HG02798 (cell line): Measurements from ENCODE around the gene MACF1.

Experiments
- ATAC-seq: cut with Tn5 transposase; IDR thresholded peaks from one replicate; pipeline ENCODE4 v1.9.1; 2021; ENCODE audit warnings: mild to moderate bottlenecking; ENCODE audit not compliant: unreplicated experiment, poor library complexity

Gene MACF1

GRCh38 chr1:39337067-39337466 is 132.6 kb downstream of the MACF1 start:
- ATAC-seq = no peak

GRCh38 chr1:39342776-39343175 is 138.3 kb downstream of the MACF1 start:
- no peak for ATAC-seq

- no peak for ATAC-seq
Measured at GRCh38 chr1:39344394-39345154, 140.1 kb downstream of the MACF1 start.

- ATAC-seq = no peak
Measured at GRCh38 chr1:39346872-39347271, 142.4 kb downstream of the MACF1 start.

- ATAC-seq = no peak
Measured at GRCh38 chr1:39348278-39348677, 143.8 kb downstream of the MACF1 start.

- no peak for ATAC-seq
Measured at GRCh38 chr1:39352881-39353280, 148.4 kb downstream of the MACF1 start.

- ATAC-seq = no peak
Measured at GRCh38 chr1:39354572-39354971, 150.1 kb downstream of the MACF1 start.

- ATAC-seq = no peak
Measured at GRCh38 chr1:39358491-39358890, 154.0 kb downstream of the MACF1 start.

- no peak for ATAC-seq
Measured at GRCh38 chr1:39359028-39359570, 154.6 kb downstream of the MACF1 start.

DNA sequence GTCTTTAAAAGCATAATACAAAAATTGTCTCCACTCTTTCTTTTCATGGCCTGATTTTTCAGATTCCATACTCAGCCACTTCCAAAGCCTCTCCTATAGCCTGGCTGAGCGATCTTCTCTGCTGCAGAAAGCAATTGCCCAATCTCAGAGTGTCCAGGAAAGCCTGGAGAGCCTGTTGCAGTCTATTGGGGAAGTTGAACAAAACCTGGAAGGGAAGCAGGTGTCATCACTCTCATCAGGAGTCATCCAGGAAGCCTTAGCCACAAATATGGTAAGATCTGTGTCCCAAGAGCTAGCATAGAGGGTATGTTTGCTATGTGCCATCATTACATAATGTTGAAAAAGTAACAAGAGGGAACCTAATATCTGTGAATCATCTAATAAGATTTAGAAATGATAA is 156.2 kb downstream of the MACF1 start:
- no peak for ATAC-seq

DNA sequence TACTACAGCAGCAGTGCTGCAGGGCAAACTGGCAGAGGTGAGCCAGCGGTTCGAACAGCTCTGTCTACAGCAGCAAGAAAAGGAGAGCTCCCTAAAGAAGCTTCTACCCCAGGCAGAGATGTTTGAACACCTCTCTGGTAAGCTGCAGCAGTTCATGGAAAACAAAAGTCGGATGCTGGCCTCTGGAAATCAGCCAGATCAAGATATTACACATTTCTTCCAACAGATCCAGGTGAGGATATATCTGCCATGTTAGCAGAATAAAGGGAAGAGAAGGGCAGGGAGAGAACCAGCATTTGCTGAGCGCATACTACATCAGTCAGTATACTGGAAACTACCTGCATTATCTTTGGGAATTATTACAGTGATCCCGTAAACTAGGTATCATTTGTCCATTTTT is 157.0 kb downstream of the MACF1 start:
- no peak for ATAC-seq

GRCh38 chr1:39363267-39363666 is 158.8 kb downstream of the MACF1 start:
- ATAC-seq = no peak

- ATAC-seq = no peak
Measured at GRCh38 chr1:39368045-39368444, 163.6 kb downstream of the MACF1 start.

- ATAC-seq = no peak
Measured at GRCh38 chr1:39369565-39369964, 165.1 kb downstream of the MACF1 start.

DNA sequence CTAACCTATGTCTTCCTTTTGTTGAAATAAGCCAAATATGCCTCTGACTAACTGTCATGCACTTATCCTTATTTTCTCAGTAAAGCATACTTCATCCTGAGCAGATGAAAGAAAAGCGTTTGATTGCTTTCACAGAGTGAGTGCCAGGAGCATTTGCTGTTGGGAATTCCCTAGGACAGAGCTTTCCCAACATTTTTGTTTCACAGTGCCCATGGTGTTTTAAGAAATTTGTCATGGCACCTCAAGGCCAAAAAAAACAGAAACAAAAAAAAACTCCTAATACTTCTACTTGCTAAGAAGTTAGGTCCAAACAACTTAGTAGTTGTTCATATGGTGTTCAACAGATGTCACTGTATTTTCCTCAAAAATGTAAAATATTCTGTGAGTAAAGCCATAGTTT is 166.1 kb downstream of the MACF1 start:
- no peak for ATAC-seq

GRCh38 chr1:39372105-39372504 is 167.6 kb downstream of the MACF1 start:
- ATAC-seq = no peak

GRCh38 chr1:39376656-39377055 is 172.2 kb downstream of the MACF1 start:
- no peak for ATAC-seq

- no peak for ATAC-seq
Measured at GRCh38 chr1:39378377-39378776, 173.9 kb downstream of the MACF1 start.

- no peak for ATAC-seq
Measured at GRCh38 chr1:39379187-39379586, 174.7 kb downstream of the MACF1 start.

GRCh38 chr1:39380036-39380435 is 175.5 kb downstream of the MACF1 start:
- no peak for ATAC-seq

GRCh38 chr1:39381839-39382238 is 177.3 kb downstream of the MACF1 start:
- no peak for ATAC-seq

GRCh38 chr1:39384305-39384704 is 179.8 kb downstream of the MACF1 start:
- no peak for ATAC-seq
